H1 (cell line): ENCODE measurements around the gene PDIA6.

Experiments used
- JUND ChIP-seq: IDR thresholded peaks from 2 replicates; pipeline ENCODE4 v1.6.1; 2011; ENCODE audit warnings: mild to moderate bottlenecking, improper control_type of control experiment, low read length
- POLR2A ChIP-seq, 2 experiments: IDR thresholded peaks; 1 replicate in 1 of 2; 2 replicates in 1 of 2; pipeline ENCODE4 v1.6.1; 2011; ENCODE audit warnings: low read depth in 2 of 2, low read length in 2 of 2, mild to moderate bottlenecking in 2 of 2; ENCODE audit errors: control extremely low read depth in 1 of 2
- ZNF274 ChIP-seq: IDR thresholded peaks from 2 replicates; pipeline ENCODE4 v1.7.0; 2012; ENCODE audit warnings: low read length, borderline replicate concordance; ENCODE audit errors: extremely low read depth
- TF ChIP-seq, protein P1 (sequence below), 3 experiments: IDR thresholded peaks; 1 replicate in 2 of 3; 2 replicates in 1 of 3; pipeline versions ENCODE4 v1.5.1 to v1.6.1; 2011; ENCODE audit warnings: low read length in 3 of 3, mild to moderate bottlenecking in 3 of 3, inconsistent platforms in 2 of 3, low read depth in 1 of 3, moderate library complexity in 1 of 3; ENCODE audit not compliant: insufficient read depth in 1 of 3; ENCODE audit errors: control extremely low read depth in 1 of 3

DNA sequence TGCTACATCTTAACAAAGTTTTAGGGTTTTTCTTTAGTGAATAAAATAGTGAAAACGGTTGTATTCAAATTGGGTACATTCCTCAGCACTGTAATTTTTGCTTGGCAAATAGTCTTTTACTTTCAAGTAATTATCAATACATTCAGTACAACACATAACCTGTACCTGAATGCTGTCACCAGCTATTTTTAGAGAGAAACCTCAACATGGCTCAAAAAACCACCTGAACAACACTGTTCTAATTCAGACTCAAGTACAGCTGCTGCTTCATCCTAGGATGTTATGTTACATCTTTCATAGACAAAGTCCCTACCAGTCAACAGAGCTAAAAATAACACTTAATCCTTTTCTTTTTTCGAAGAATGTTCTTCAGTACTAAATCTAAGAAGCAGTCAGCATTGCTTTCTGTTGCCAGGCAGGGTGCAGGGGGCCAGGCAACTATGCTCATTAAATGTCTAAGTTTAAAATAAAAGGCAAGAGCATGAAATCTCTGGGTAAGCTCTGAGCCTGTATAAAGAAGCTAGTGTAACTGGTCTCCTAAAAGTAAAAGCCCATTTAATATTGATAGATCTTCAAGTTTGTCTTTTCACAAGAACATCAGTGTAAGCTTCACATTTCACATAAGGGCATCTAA is 20.5 kb downstream of the PDIA6 start:
- TF ChIP-seq JUND (no peak), ZNF274 (no peak), POLR2A (IDR thresholded peaks at IDR 0.05; ENCODE audit: control extremely low read depth in 1 of 2, low read depth in 2 of 2, low read length in 2 of 2) (no peak)
- TF ChIP-seq, protein P1, sequence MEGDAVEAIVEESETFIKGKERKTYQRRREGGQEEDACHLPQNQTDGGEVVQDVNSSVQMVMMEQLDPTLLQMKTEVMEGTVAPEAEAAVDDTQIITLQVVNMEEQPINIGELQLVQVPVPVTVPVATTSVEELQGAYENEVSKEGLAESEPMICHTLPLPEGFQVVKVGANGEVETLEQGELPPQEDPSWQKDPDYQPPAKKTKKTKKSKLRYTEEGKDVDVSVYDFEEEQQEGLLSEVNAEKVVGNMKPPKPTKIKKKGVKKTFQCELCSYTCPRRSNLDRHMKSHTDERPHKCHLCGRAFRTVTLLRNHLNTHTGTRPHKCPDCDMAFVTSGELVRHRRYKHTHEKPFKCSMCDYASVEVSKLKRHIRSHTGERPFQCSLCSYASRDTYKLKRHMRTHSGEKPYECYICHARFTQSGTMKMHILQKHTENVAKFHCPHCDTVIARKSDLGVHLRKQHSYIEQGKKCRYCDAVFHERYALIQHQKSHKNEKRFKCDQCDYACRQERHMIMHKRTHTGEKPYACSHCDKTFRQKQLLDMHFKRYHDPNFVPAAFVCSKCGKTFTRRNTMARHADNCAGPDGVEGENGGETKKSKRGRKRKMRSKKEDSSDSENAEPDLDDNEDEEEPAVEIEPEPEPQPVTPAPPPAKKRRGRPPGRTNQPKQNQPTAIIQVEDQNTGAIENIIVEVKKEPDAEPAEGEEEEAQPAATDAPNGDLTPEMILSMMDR (IDR thresholded peaks at IDR 0.05; ENCODE audit: control extremely low read depth in 1 of 3, insufficient read depth in 1 of 3, low read depth in 1 of 3, low read length in 3 of 3) = no peak
